GM18502 (cell line): ENCODE data around the gene KCNJ6.
"Not testable (repeated sequence)": the region's sequence is repeated elsewhere in the genome, so short reads cannot be mapped to it uniquely, and the experiment has no call there.

Experiments used
- ATAC-seq: cut with Tn5 transposase; IDR thresholded peaks from one replicate; pipeline ENCODE4 v1.9.1; 2021; ENCODE audit warnings: mild to moderate bottlenecking; ENCODE audit not compliant: unreplicated experiment, poor library complexity

KCNJ6 gene, protein sequence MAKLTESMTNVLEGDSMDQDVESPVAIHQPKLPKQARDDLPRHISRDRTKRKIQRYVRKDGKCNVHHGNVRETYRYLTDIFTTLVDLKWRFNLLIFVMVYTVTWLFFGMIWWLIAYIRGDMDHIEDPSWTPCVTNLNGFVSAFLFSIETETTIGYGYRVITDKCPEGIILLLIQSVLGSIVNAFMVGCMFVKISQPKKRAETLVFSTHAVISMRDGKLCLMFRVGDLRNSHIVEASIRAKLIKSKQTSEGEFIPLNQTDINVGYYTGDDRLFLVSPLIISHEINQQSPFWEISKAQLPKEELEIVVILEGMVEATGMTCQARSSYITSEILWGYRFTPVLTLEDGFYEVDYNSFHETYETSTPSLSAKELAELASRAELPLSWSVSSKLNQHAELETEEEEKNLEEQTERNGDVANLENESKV

DNA sequence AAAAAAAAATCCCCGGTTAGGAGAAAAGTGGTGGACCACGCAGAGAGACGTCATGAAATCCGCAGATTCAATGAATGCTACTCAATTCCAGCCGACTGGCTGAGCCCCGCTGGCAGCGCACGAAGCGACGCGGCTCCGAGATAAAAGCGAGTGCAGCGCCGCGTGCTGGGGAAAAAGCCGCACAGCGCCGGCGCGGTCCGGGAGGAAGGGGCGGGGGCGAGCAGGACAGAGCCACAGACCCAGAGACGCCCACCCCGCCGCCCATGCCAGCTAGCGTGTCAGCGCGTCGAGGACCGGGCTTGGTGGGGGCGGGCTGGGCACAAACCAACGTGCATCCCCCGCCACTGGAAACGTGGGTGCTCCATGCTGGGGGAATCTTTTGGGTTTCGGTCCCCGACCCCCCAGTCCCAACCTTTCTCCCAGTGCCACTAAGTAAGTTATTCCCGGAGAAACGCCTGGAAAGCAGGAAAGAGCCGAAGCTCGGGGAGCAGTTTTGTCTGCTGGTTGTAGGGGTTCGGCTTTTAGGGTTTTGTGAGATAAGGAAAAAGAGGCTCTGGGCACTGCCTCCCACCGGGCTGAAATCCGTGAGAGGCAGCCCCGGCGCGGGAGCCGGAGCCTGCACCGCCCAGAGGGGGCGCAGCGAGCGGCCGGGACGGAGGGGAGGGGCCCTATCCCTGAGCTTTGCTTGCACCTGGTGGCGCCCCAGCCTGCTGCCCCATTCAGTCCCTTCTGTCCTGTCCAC, at the start of gene KCNJ6:
Gene KCNJ6, minus strand, starts transcription at position 148 of the 742 bp plus-strand sequence. CDS start 75,775 bp downstream, outside the sequence.
- ATAC-seq, result no peak

DNA sequence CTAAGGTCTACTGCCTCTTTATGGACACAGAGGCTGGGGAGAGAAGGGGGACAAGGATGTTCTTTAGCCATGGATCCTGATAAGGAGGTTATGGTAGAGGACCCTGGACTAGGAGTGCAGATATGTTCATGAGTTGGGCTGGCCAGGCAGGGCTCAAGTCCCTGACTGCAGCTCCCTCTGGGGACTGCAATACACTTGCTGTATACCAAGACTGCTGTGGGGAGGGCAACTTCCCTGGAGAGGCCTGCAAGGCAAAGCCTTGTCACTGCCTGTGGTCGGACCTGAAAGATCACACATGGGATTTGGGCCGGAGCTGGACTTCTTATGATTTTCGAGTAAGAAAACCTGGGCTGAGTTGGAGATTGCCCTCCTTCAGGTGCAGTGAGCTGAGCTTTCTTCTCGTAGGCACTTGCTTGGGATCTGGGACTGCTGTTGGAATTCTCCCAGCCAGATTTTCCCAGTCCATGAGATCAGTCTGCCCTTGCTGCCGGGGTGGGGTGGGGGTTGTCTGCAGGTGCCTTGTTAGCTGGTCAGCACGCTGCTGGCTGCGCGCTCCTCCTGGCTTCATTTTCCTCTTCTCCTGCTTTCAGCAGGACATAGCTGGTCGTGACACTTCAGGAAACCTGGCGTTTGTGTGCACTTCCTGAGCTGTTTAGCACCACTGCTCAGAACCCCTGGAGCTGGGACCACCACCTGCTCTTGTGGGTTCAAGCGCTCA, 49.0 kb upstream of the KCNJ6 start:
- ATAC-seq, result no peak

- no peak for ATAC-seq
Observed at GRCh38 chr21:37958537-37958936, 42.3 kb upstream of the KCNJ6 start.

DNA sequence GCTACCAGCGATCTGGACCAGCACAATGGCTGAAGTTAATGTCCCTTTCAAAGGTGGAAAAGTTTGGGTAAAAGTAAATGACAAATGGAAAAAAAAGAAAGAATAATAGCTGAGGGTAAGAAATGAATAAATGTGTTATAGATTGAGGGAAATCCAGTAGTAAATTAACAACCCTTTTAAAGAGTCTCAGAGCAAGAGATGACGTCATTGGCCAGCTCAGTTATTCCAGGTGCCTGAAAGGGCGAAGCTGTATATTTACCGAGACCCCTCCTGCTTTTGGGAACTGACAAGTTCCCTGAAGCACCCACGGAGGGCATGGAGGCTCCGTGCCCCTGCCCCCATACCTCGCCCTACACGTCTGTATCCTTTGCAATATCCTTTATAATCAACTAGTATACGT, 40.5 kb upstream of the KCNJ6 start:
- ATAC-seq, result no peak

GRCh38 chr21:37945036-37945435, 28.8 kb upstream of the KCNJ6 start:
- no peak for ATAC-seq

- ATAC-seq, result no peak
Observed at GRCh38 chr21:37944496-37944895, 28.2 kb upstream of the KCNJ6 start.

DNA sequence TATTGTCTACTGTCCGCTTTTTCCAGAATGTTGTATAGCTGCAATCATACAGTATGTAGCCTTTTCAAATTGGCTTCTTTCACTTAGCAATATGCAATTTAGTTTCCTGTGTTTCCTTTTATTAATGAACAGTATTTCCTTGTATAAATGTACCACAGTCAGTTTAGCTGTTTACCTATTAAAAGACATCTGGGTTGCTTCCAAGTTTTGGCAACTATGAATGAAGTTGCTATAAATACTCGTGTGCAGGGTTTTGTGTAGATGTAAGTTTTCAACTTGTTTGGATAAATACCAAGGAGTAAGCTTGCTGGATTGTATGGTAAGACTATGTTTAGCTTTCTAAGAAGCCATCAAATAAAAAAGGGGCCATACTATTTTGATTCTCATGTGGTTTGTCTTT, 24.4 kb upstream of the KCNJ6 start:
- no peak for ATAC-seq

DNA sequence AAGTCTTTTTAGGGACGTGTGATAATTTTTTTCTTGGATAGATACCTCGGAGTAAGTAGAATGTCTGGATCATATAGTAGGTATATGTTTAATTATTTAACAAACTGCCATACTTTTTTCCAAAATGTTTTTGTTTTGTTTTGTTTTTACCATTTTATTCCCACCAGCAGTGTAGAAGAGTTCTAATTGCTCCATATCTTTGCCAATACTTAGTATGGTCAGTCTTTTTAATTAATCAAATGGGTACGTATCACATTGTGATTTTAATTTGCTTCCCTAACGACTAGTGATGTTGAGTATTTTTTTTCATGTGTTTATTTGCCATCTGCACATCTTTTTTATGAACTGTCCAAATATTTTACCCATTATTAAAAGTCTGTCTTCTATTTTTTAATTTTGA, 23.6 kb upstream of the KCNJ6 start:
- no peak for ATAC-seq

DNA sequence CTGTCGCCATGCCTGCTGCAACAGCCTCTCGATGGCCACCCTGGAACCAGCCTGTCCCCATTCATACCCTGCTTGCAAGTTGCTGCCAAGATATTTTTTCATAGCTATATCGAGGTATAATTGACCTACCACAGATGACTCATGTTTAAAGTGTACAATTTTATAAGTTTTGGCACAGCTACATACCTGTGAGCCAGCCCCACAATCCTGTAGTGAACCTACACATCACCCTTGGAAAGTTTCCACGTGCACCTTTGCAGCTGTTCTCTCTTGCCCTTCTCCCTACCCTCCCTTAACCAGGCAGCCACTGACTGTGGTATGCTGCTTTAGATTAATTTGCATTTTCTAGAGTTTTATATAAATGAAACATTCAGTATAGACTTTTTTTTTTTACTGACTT, 23.0 kb upstream of the KCNJ6 start:
- no peak for ATAC-seq

DNA sequence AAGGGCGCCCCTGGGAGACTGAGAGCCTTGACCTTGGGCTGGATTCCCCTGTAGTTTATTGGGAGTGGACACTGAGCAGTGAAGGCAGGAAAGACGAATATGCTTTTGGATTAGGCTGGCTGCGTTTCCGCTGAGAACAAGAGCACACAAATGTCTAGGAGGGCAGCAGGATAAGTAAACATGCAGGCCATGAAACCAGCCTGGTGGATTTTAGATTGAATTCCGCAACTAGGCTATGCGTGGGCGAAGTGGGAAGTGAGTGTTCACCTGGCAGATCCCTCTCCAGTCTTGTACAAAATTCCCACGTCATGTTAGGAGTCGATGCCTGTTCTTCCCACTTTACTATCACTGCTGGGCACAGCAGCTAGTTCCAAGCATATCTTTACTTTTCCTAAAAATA, 21.4 kb upstream of the KCNJ6 start:
- no peak for ATAC-seq

DNA sequence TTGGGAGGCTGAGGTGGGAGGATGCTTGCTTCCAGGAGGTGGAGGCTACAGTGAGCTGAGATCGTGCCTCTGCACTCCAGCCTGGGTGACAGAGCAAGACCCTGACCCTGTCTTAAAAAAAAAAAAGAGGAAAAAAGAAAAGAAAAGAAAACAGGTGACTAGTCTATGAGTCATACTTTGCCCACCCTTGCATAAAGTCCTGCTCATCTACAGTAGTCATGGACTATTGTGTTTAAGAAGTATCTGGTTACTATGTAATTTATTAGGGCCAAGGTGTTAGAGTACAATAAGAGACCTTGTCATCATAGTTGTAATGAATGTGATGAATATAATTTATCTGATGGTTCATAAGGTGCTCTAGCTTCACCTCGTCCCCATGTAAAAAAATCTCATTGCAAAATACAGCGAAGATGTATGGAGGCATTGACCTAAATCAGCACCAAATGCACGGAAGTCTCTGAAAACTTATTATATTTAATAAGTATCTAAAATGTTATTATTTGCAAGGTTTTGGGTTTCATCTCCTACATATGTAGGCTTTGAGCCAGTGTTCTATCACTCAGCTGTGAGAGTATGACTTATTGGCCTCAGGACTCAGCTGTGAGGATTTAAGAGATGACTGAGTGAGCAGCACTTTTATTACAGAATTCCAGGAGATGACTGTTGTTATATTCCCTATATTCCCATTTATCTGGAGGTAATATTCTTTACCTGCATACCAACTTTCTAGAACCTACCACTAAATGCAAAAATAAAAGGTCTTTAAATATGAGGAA, 19.9 kb upstream of the KCNJ6 start:
- ATAC-seq, result no peak

- no peak for ATAC-seq
Observed at GRCh38 chr21:37932936-37933335, 16.7 kb upstream of the KCNJ6 start.

DNA sequence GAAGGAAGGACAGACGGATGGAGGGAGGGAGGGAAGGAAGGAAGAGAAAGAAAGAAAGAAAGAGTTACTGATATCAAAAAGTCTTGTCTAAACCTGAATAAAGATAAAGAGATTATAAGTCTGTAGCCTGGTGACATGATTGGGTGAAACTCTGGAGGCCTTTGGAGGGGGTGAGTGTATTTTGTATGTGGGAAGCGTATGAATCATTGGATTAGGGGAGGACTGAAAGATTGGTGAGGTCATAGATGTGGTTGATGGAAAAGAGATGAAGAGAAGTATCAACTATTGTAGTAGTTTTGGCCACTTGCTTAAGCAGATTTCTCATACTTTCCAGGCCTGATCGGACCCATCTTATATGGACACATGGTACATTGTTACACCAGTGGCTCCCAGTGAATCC, 11.5 kb upstream of the KCNJ6 start:
- no peak for ATAC-seq

DNA sequence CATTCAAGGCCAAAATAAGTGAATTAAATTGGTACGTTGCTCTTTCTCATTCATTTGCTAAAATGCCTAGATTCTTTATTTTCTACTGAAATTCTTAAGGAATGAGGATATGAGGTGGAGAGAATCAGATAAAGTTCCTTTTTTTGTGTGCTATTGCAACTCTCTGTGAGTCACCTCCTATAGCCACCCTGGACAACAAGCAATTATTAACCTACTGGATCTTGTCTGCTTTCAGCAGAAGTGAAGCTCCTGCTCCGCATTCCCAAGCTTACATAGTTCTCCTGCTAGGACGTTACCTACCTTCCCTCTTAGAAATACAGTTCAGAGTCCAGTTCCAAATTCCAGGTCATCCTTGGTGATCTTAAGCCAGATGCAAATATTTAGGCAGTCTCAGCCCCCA, 4.8 kb upstream of the KCNJ6 start:
- ATAC-seq, result no peak

DNA sequence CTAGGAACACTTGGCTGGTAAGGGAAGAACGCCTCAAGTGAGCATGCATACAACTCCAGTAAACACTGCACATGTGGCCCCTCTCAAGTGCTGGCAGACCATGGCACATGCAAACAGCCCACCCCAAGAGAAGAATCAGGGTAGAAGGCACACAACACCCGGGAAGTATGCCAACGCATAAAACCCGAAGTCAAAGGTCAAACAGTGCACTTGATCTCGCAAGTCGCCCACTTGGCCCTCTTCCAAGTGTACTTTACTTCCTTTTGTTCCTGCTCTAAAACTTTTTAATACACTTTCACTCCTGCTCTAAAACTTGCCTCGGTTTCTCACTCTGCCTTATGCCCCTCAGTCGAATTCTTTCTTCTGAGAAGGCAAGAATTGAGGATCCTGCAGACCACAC, 4.0 kb upstream of the KCNJ6 start:
- ATAC-seq, result not testable (repeated sequence)

- no peak for ATAC-seq
Observed at GRCh38 chr21:37917612-37918011, 1.4 kb upstream of the KCNJ6 start.

DNA sequence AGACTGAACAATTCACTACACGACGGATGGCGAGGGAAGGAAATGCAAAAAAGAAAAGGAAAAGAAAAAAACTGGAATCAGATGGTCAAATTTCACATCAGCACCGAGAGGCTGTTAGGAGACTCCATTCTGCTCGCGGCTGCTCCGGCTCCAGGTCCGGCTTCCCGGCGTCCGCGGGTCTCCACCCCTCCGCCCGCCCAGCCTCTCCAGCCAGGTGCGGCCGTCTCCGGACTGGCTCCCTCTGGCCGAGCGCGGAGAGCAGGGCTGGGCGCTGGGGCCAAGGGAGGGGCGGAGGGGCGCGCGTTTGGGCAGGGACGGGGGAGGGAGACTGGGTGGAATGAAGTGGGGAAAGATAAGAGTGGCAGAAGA, 332 bp downstream of the KCNJ6 start:
- no peak for ATAC-seq

DNA sequence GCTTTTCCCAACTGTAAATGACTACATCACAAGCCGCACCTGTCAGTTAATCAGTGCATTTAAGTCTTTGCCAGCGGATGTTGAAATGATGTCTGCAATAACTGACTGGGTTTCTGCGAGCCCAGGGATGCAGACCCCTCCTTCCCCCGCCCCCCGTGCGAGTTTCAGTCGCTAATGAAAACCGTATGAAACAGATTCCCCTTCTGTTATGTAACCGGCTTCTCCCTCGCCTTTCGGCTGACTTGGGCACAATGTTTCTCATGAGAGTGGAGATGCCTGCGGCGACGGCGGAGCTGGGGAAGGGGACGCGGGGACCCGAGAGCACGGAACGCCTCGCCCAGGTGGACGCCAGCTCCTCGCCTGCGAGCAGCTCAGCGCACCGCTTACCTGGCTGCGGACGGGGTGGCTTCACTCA, 753 bp downstream of the KCNJ6 start:
- no peak for ATAC-seq

DNA sequence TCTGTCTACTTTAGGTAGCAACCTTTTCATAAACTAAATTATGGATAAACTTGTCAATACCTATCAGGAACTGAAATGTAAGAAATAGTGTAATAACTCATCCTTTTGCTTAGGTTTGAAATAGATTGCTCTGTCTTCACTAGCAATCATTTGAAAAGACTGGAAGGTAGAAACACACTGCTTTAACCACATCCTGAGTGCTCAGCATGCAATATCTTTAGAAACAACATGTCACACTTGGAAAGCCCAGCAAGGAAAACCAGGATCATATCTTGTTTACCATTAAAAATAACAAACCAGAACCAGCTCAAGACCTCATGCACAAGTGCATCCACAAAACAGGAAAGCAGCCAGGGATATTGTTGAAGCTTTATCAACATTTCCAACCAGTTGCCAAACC, 3.6 kb downstream of the KCNJ6 start:
- ATAC-seq, result no peak

GRCh38 chr21:37909936-37910335, 6.3 kb downstream of the KCNJ6 start:
- no peak for ATAC-seq
